ENCODE measurements around the gene ACTMAP. TPM values are rescaled to one million over a fixed set of nuclear protein-coding genes. Genes with fewer than 3 reads are reported as not detected.

ACTMAP gene
- total RNA-seq, 1 experiment from 2014 or later, result 5.5 TPM

DNA sequence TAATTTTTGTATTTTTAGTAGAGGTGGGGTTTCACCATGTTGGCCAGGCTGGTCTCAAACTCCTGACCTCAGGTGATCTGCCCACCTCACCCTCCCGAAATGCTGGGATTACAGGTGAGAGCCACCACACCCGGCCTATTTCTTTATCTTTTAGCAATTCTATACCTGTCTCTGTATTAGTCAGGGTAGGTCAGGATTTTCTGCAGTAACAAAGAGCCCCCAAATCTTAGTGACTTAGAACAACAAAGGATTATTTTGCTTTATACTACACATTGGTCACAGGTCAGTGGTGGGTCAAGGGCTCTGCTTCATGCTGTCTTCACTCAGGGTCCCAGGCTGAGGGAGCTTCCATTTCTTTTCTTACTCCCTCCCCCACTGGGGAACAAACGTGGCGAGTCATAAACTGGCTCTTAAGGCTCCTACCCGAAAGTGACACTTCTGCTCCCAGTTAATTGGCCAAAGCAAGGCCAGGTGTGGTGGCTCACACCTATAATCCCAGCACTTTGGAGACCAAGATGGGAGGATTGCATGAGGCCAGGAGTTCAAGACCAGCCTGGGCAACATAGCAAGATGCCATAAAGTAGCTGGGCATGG is 26.5 kb downstream of the ACTMAP start:
- H3K36me3 ChIP-seq (ENCODE audit: control insufficient read depth, insufficient read depth, low read length), result no peaks in the 10 kb centered on the region
- H3K4me1 ChIP-seq (ENCODE audit: control insufficient read depth, insufficient read depth, low read length), result no peaks in the 10 kb centered on the region
- in situ Hi-C loops (cut with HindIII; ENCODE audit: low pct_unique_long_range_greater_than_20kb, low sequenced_read_pairs), result no loop called here
- no peak for DNase-seq (ENCODE audit: low read depth, low spot score)
- H3K27me3 ChIP-seq (ENCODE audit: control insufficient read depth, insufficient read depth, low read length), result no peaks in the 10 kb centered on the region
- no TSS peak for BruUV-seq (replicated peaks)
- H3K4me3 ChIP-seq (ENCODE audit: low read depth in 2 of 2, low read length in 2 of 2), result no peak overlapping the region
- H3K9me3 ChIP-seq (ENCODE audit: control insufficient read depth, insufficient read depth, low read depth, low read length), result no peaks in the 10 kb centered on the region
- ChIA-PET CTCF (no interaction called here), POLR2A (no interaction called here)
- intact Hi-C loops (cut with micrococcal nuclease; ENCODE audit: unreplicated experiment), result no loop called here
- no peak overlapping the region for H3K27ac ChIP-seq (ENCODE audit: low read length)
- TF ChIP-seq, protein P1, sequence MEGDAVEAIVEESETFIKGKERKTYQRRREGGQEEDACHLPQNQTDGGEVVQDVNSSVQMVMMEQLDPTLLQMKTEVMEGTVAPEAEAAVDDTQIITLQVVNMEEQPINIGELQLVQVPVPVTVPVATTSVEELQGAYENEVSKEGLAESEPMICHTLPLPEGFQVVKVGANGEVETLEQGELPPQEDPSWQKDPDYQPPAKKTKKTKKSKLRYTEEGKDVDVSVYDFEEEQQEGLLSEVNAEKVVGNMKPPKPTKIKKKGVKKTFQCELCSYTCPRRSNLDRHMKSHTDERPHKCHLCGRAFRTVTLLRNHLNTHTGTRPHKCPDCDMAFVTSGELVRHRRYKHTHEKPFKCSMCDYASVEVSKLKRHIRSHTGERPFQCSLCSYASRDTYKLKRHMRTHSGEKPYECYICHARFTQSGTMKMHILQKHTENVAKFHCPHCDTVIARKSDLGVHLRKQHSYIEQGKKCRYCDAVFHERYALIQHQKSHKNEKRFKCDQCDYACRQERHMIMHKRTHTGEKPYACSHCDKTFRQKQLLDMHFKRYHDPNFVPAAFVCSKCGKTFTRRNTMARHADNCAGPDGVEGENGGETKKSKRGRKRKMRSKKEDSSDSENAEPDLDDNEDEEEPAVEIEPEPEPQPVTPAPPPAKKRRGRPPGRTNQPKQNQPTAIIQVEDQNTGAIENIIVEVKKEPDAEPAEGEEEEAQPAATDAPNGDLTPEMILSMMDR (IDR thresholded peaks at IDR 0.05), result no peak
- TF ChIP-seq, protein P2, sequence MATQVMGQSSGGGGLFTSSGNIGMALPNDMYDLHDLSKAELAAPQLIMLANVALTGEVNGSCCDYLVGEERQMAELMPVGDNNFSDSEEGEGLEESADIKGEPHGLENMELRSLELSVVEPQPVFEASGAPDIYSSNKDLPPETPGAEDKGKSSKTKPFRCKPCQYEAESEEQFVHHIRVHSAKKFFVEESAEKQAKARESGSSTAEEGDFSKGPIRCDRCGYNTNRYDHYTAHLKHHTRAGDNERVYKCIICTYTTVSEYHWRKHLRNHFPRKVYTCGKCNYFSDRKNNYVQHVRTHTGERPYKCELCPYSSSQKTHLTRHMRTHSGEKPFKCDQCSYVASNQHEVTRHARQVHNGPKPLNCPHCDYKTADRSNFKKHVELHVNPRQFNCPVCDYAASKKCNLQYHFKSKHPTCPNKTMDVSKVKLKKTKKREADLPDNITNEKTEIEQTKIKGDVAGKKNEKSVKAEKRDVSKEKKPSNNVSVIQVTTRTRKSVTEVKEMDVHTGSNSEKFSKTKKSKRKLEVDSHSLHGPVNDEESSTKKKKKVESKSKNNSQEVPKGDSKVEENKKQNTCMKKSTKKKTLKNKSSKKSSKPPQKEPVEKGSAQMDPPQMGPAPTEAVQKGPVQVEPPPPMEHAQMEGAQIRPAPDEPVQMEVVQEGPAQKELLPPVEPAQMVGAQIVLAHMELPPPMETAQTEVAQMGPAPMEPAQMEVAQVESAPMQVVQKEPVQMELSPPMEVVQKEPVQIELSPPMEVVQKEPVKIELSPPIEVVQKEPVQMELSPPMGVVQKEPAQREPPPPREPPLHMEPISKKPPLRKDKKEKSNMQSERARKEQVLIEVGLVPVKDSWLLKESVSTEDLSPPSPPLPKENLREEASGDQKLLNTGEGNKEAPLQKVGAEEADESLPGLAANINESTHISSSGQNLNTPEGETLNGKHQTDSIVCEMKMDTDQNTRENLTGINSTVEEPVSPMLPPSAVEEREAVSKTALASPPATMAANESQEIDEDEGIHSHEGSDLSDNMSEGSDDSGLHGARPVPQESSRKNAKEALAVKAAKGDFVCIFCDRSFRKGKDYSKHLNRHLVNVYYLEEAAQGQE (IDR thresholded peaks at IDR 0.05; ENCODE audit: insufficient read depth in 1 of 2, low read depth in 2 of 2, low read length in 1 of 2), result no peak
- no peak for TF ChIP-seq SIN3A (IDR thresholded peaks at IDR 0.05; ENCODE audit: borderline replicate concordance, insufficient read depth, low read depth, low read length)
- TF ChIP-seq TCF7L2 (IDR thresholded peaks at IDR 0.05; ENCODE audit: low read depth, low read length), result no peak
- no peak for TF ChIP-seq POLR2AphosphoS5 (IDR thresholded peaks at IDR 0.05; ENCODE audit: low read depth, low read length)
- ATAC-seq, result no peak

DNA sequence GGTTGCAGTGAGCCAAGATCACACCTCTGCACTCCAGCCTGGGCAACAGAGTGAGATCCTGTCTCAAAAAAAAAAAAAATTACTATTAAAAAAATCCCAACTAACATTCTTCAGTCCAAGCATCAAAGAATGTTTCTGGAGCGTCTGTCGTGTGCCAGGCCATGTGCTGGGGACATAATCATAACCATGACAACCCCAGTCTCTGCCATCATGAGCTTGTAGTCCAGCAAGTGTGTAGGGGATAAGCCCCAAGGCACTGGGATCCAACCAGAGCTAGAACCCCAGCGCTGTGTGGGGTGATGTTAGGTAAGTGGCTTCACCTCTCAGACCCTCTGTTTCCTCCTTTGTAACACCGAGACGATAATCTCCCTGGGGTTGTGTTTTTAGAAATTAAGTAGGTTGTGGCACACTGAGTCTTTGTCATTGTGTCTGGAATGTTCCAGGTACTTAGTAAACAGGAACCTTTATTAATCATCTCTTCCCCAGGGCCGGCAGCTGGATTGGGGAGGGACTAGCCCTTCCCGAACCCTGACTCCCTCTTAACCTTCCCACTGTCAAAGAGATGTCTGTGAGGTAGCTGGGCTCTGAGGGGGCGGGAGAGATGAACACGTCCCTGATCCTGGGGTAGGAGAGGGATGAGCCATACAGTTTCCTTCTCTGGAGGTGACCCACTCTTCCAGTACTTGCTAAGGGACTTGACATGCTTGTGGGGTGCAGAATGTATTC is 28.2 kb downstream of the ACTMAP start:
- Histone ChIP-seq H3K9me3 (ENCODE audit: control insufficient read depth, insufficient read depth, low read depth, low read length) (no peaks in the 10 kb centered on the region), H3K27me3 (ENCODE audit: control insufficient read depth, insufficient read depth, low read length) (no peaks in the 10 kb centered on the region), H3K27ac (ENCODE audit: low read length) (no peak overlapping the region), H3K4me3 (ENCODE audit: low read depth in 2 of 2, low read length in 2 of 2) (no peak overlapping the region), H3K36me3 (ENCODE audit: control insufficient read depth, insufficient read depth, low read length) (no peaks in the 10 kb centered on the region), H3K4me1 (ENCODE audit: control insufficient read depth, insufficient read depth, low read length) (no peaks in the 10 kb centered on the region)
- DNase-seq (ENCODE audit: low read depth, low spot score), result no peak
- in situ Hi-C loops (cut with HindIII; ENCODE audit: low pct_unique_long_range_greater_than_20kb, low sequenced_read_pairs) (no loop called here), intact Hi-C loops (cut with micrococcal nuclease; ENCODE audit: unreplicated experiment) (no loop called here)
- ATAC-seq, result no peak
- ChIA-PET POLR2A (interaction anchor here (0.6 to 1.2 kb wide), 2 partner anchors 22 to 165 kb away, joined by 8 read pairs; no protein-coding TSS in a partner anchor), CTCF (no interaction called here)
- no TSS peak for BruUV-seq (replicated peaks)
- TF ChIP-seq, protein P2 (IDR thresholded peaks at IDR 0.05; ENCODE audit: insufficient read depth in 1 of 2, low read depth in 2 of 2, low read length in 1 of 2), result no peak
- TF ChIP-seq TCF7L2 (IDR thresholded peaks at IDR 0.05; ENCODE audit: low read depth, low read length) (no peak), POLR2AphosphoS5 (IDR thresholded peaks at IDR 0.05; ENCODE audit: low read depth, low read length) (no peak), SIN3A (IDR thresholded peaks at IDR 0.05; ENCODE audit: borderline replicate concordance, insufficient read depth, low read depth, low read length) (no peak)
- TF ChIP-seq, protein P1 (IDR thresholded peaks at IDR 0.05), result no peak
